GM21447 (cell line): ENCODE measurements around the gene UBXN10.

ENCODE experiments used
- ATAC-seq: cut with Tn5 transposase; IDR thresholded peaks from one replicate; pipeline ENCODE4 v1.9.1; 2021; ENCODE audit not compliant: unreplicated experiment

Gene UBXN10

GRCh38 chr1:20233394-20233793, 47.5 kb downstream of the UBXN10 start:
- ATAC-seq = no peak

- ATAC-seq = no peak
Measured at GRCh38 chr1:20233866-20234265, 48.0 kb downstream of the UBXN10 start.

GRCh38 chr1:20234788-20235535, 49.1 kb downstream of the UBXN10 start:
- no peak for ATAC-seq

- ATAC-seq = no peak
Measured at GRCh38 chr1:20237646-20238045, 51.8 kb downstream of the UBXN10 start.

- no peak for ATAC-seq
Measured at GRCh38 chr1:20240012-20240411, 54.1 kb downstream of the UBXN10 start.

- no peak for ATAC-seq
Measured at GRCh38 chr1:20242890-20243479, 57.1 kb downstream of the UBXN10 start.
